ENCODE data around the gene GLI2.

- TF ChIP-seq RAD21 (IDR thresholded peaks at IDR 0.05; ENCODE audit: low read depth) (no peak), NFIC (IDR thresholded peaks at IDR 0.05) (no peak), REST (IDR thresholded peaks at IDR 0.05; ENCODE audit: low read depth) (no peak), FOXM1 (IDR thresholded peaks at IDR 0.05; ENCODE audit: borderline replicate concordance, low read depth) (no peak), TAF1 (IDR thresholded peaks at IDR 0.05; ENCODE audit: low read depth) (no peak), MAX (IDR thresholded peaks at IDR 0.05) (no peak), USF1 (IDR thresholded peaks at IDR 0.05) (no peak), TCF12 (IDR thresholded peaks at IDR 0.05; ENCODE audit: low read depth) (no peak)
Measured at GRCh38 chr2:120769787-120770120, 34.1 kb downstream of the GLI2 start.
